ENCODE results near the gene CXCL1. TPM values are rescaled to one million over a fixed set of nuclear protein-coding genes. Genes with fewer than 3 reads are reported as not detected.

The CXCL1 gene
- total RNA-seq, 2 experiments from 2014 or later: not detected

- Mint-ChIP-seq H3K36me3 (no peaks in the 10 kb centered on the region), H3K4me1 (no peaks in the 10 kb centered on the region), H3K4me3 (no peak overlapping the region), H3K27ac (no peak overlapping the region), H3K9me3 (no peaks in the 10 kb centered on the region), H3K27me3 (no peaks in the 10 kb centered on the region)
- DNase-seq: no peak
Measured at GRCh38 chr4:73912191-73912590, 43.0 kb downstream of the CXCL1 start.

GRCh38 chr4:73914071-73914470 is 44.9 kb downstream of the CXCL1 start:
- no peaks in the 10 kb centered on the region for H3K4me1 Mint-ChIP-seq
- no peak for DNase-seq
- no peaks in the 10 kb centered on the region for H3K9me3 Mint-ChIP-seq
- no peak overlapping the region for H3K27ac Mint-ChIP-seq
- H3K27me3 Mint-ChIP-seq: no peaks in the 10 kb centered on the region
- no peaks in the 10 kb centered on the region for H3K36me3 Mint-ChIP-seq
- no peak overlapping the region for H3K4me3 Mint-ChIP-seq

GRCh38 chr4:73916172-73916925 is 47.2 kb downstream of the CXCL1 start:
- Mint-ChIP-seq H3K9me3 (no peaks in the 10 kb centered on the region), H3K4me1 (no peaks in the 10 kb centered on the region), H3K27ac (no peak overlapping the region), H3K27me3 (no peaks in the 10 kb centered on the region), H3K36me3 (no peaks in the 10 kb centered on the region), H3K4me3 (no peak overlapping the region)
- no peak for DNase-seq

- H3K27me3 Mint-ChIP-seq: no peaks in the 10 kb centered on the region
- no peak overlapping the region for H3K4me3 Mint-ChIP-seq
- H3K36me3 Mint-ChIP-seq: no peaks in the 10 kb centered on the region
- DNase-seq: no peak
- H3K27ac Mint-ChIP-seq: no peak overlapping the region
- no peaks in the 10 kb centered on the region for H3K4me1 Mint-ChIP-seq
- no peaks in the 10 kb centered on the region for H3K9me3 Mint-ChIP-seq
Measured at GRCh38 chr4:73917081-73917501, 47.9 kb downstream of the CXCL1 start.

GRCh38 chr4:73918058-73918457 is 48.9 kb downstream of the CXCL1 start:
- H3K9me3 Mint-ChIP-seq: no peaks in the 10 kb centered on the region
- H3K27me3 Mint-ChIP-seq: no peaks in the 10 kb centered on the region
- H3K27ac Mint-ChIP-seq: no peak overlapping the region
- no peaks in the 10 kb centered on the region for H3K36me3 Mint-ChIP-seq
- H3K4me3 Mint-ChIP-seq: no peak overlapping the region
- no peaks in the 10 kb centered on the region for H3K4me1 Mint-ChIP-seq
- DNase-seq: no peak

- no peaks in the 10 kb centered on the region for H3K36me3 Mint-ChIP-seq
- no peak for DNase-seq
- no peaks in the 10 kb centered on the region for H3K4me1 Mint-ChIP-seq
- H3K9me3 Mint-ChIP-seq: no peaks in the 10 kb centered on the region
- H3K27me3 Mint-ChIP-seq: no peaks in the 10 kb centered on the region
- H3K27ac Mint-ChIP-seq: no peak overlapping the region
- H3K4me3 Mint-ChIP-seq: no peak overlapping the region
Measured at GRCh38 chr4:73919691-73920090, 50.5 kb downstream of the CXCL1 start.

Other genes with a start within 250 kb of the CXCL1 start
- not detected for gene RASSF6, start 249.0 kb upstream of the CXCL1 start, total RNA-seq
- gene CXCL8, start 128.8 kb upstream of the CXCL1 start, total RNA-seq: under 1 TPM; 0.31 to 0.38 TPM
- not detected for gene CXCL6, start 32.7 kb upstream of the CXCL1 start, total RNA-seq
- not detected for gene PF4V1, start 16.1 kb upstream of the CXCL1 start, total RNA-seq
- not detected for gene PF4, start 112.6 kb downstream of the CXCL1 start, total RNA-seq
- not detected for gene PPBP, start 118.8 kb downstream of the CXCL1 start, total RNA-seq
- gene CXCL5, start 129.3 kb downstream of the CXCL1 start, total RNA-seq: not detected
- gene CXCL3, start 169.3 kb downstream of the CXCL1 start, total RNA-seq: not detected
- gene CXCL2, start 229.8 kb downstream of the CXCL1 start, total RNA-seq: not detected